ENCODE measurements around the gene CERS6. TPM values are rescaled to one million over a fixed set of nuclear protein-coding genes. Genes with fewer than 3 reads are reported as not detected.

CERS6 gene
- total and polyA plus RNA-seq, 2 of the 8 experiments (the other 6 are each of a cell fraction or from before 2014, with no cell fraction given): 6.8 to 28.2 TPM

- H4K20me1 ChIP-seq (replicated peaks in 1 of 2; ENCODE audit: control insufficient read depth in 1 of 2, insufficient read depth in 2 of 2, low read length in 2 of 2): peaks cover 17 to 19% of the 10 kb centered on the region in 2 experiments
- no peak overlapping the region for H2BK15ac ChIP-seq (ENCODE audit: low read length)
- no peak overlapping the region for H3K14ac ChIP-seq (ENCODE audit: insufficient read length)
- H3K9me3 ChIP-seq (ENCODE audit: insufficient read depth in 2 of 2, low read depth in 1 of 2, low read length in 1 of 2): no peaks in the 10 kb centered on the region
- no peak overlapping the region for H3K56ac ChIP-seq (replicated peaks; ENCODE audit: insufficient read length, low read depth, low read length)
- POLR2A ChIA-PET (ENCODE audit: partially characterized antibody): interaction anchor here (0.6 kb wide), 1 partner anchor 17 kb away, joined by 3 read pairs; no protein-coding TSS in a partner anchor
- H3K23me2 ChIP-seq (ENCODE audit: low read depth, low read length): no peaks in the 10 kb centered on the region; the same call in 1 of the 2 replicates
- no peak overlapping the region for H3K4me2 ChIP-seq (ENCODE audit: insufficient read depth in 1 of 2, low read depth in 2 of 2, low read length in 2 of 2)
- H3K23ac ChIP-seq (ENCODE audit: insufficient read length): no peak overlapping the region
- H3K27ac ChIP-seq (ENCODE audit: low read depth, low read length): no peak overlapping the region
- peaks cover 6 to 26% (median 14%) of the 10 kb centered on the region in 4 experiments; a peak in 6 of 7 replicates for H3K4me1 ChIP-seq (replicated peaks in 1 of 4; ENCODE audit: control insufficient read depth in 3 of 4, insufficient read depth in 4 of 4, low read length in 3 of 4)
- FAIRE-seq (no peak), DNase-seq (ENCODE audit: low read depth in 1 of 2, low spot score in 2 of 2) (no peak)
- no peak overlapping the region for H3K18ac ChIP-seq (ENCODE audit: extremely low read depth, low read length)
- no peak overlapping the region for H4K8ac ChIP-seq (ENCODE audit: extremely low read depth, insufficient read depth, low read length)
- no peak overlapping the region for H2AK5ac ChIP-seq (ENCODE audit: low read depth, low read length)
- H3K4ac ChIP-seq (replicated peaks; ENCODE audit: insufficient read length, low read depth, low read length): no peak overlapping the region
- CTCF ChIA-PET (ENCODE audit: partially characterized antibody): interaction anchor here (1.0 to 1.2 kb wide), 3 partner anchors 14 to 236 kb away, joined by 3 to 5 read pairs (median 5); no protein-coding TSS in a partner anchor
- H3K36me3 ChIP-seq (ENCODE audit: control insufficient read depth in 2 of 4, insufficient read depth in 4 of 4, low read length in 3 of 4): no peaks in the 10 kb centered on the region
- no peak overlapping the region for H4K5ac ChIP-seq (ENCODE audit: insufficient read length, low read depth, low read length)
- H3K79me2 ChIP-seq (ENCODE audit: control insufficient read depth in 1 of 2, insufficient read depth in 2 of 2, low read length in 2 of 2): peaks cover under 1 to 90% of the 10 kb centered on the region in 2 experiments
- no peaks in the 10 kb centered on the region for H3K27me3 ChIP-seq (replicated peaks in 1 of 4; ENCODE audit: control insufficient read depth in 3 of 4, extremely low read depth in 1 of 4, insufficient read depth in 3 of 4, low read length in 3 of 4)
- no peak overlapping the region for H2BK5ac ChIP-seq (ENCODE audit: low read depth, low read length)
- WGBS, 2 experiments (ENCODE audit: extremely low coverage in 1 of 2, insufficient coverage in 1 of 2, insufficient read length in 1 of 2, insufficient replicate concordance in 2 of 2, low coverage in 1 of 2, low lambda C conversion rate in 2 of 2, missing lambda C conversion rate in 1 of 2): 87% methylated on average over 2 of the region's 2 CpGs; no CpG with 5 or more reads in 1 of the 2 experiments
- H2AFZ ChIP-seq (ENCODE audit: low read length): no peak overlapping the region
- no peak overlapping the region for H4K91ac ChIP-seq (replicated peaks; ENCODE audit: insufficient read length, low read length)
- no peak overlapping the region for H3K9ac ChIP-seq (replicated peaks in 1 of 4; ENCODE audit: extremely low read depth in 1 of 4, low read depth in 3 of 4, low read length in 3 of 4)
- H3K4me3 ChIP-seq (ENCODE audit: extremely low read depth in 1 of 4, insufficient read depth in 2 of 4, low read depth in 3 of 4, low read length in 4 of 4): no peak overlapping the region
- no peak overlapping the region for H2BK20ac ChIP-seq (ENCODE audit: low read length)
- H2BK120ac ChIP-seq (replicated peaks; ENCODE audit: low read depth, low read length): no peak overlapping the region
- H2BK12ac ChIP-seq (ENCODE audit: low read depth, low read length): no peak overlapping the region
- H3K79me1 ChIP-seq (ENCODE audit: low read depth, low read length): peaks cover 7% of the 10 kb centered on the region
- TF ChIP-seq NANOG (IDR thresholded peaks at IDR 0.05; ENCODE audit: insufficient read depth, low read depth, low read length, poor library complexity, severe bottlenecking): no peak
- TF ChIP-seq BACH1 (IDR thresholded peaks at IDR 0.05; ENCODE audit: low read length): no peak
- TF ChIP-seq CEBPB (IDR thresholded peaks at IDR 0.05; ENCODE audit: low read depth, low read length): no peak
- no peak for TF ChIP-seq PHF8 (conservative IDR thresholded peaks at IDR 0.05; ENCODE audit: low read depth, low read length)
- no peak for TF ChIP-seq CBX8 (IDR thresholded peaks at IDR 0.05; ENCODE audit: borderline replicate concordance, low read depth, low read length)
- no peak for TF ChIP-seq EZH2 (IDR thresholded peaks at IDR 0.05; ENCODE audit: low read depth, low read length, severe bottlenecking)
- no peak for TF ChIP-seq JUND (IDR thresholded peaks at IDR 0.05; ENCODE audit: low read length)
- TF ChIP-seq CTCF (IDR thresholded peaks at IDR 0.05; ENCODE audit: control extremely low read depth in 1 of 3, insufficient read depth in 1 of 3, low read depth in 1 of 3, low read length in 3 of 3): no peak
- no peak for TF ChIP-seq CHD2 (IDR thresholded peaks at IDR 0.05; ENCODE audit: low read length)
- TF ChIP-seq RAD21 (IDR thresholded peaks at IDR 0.05 in 1 of 2, conservative IDR thresholded peaks at IDR 0.05 in 1 of 2; ENCODE audit: low read depth in 2 of 2, low read length in 2 of 2): no peak
- TF ChIP-seq SAP30 (IDR thresholded peaks at IDR 0.05; ENCODE audit: insufficient read depth, insufficient replicate concordance, low read length): no peak
These were observed 11.7 kb downstream of the CERS6 start for GRCh38 chr2:168467729-168468128.
